HG03103 (cell line): ENCODE measurements around the gene IMPG2.
"Not testable (repeated sequence)": the region's sequence is repeated elsewhere in the genome, so short reads cannot be mapped to it uniquely, and the experiment has no call there.

Experiments used
- ATAC-seq: cut with Tn5 transposase; IDR thresholded peaks from one replicate; pipeline ENCODE4 v1.9.1; 2021; ENCODE audit warnings: low read depth; ENCODE audit not compliant: unreplicated experiment

Gene IMPG2

DNA sequence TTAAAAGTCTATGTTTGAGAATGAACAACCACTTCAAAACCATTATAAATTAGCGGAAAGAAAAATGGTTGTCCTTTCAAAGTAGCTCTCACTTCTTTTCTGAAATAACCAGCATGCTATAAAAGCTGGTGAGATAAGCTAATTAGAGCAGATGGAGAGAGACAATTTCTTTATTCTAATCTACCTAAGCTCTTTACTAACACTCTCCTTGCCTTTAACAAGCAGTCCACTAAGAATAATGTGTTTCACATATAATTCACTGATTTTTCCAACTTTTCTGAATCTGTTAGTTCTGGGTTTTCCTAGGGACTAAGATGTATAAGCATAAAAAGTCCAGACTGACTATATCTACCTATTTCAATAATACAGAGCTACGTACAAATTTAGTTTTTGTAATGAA lies at the start of gene IMPG2:
Gene IMPG2 (minus strand): TSS at position 101 of the 400 bp plus-strand sequence. CDS start 203 bp downstream, outside the sequence.
- no peak for ATAC-seq

DNA sequence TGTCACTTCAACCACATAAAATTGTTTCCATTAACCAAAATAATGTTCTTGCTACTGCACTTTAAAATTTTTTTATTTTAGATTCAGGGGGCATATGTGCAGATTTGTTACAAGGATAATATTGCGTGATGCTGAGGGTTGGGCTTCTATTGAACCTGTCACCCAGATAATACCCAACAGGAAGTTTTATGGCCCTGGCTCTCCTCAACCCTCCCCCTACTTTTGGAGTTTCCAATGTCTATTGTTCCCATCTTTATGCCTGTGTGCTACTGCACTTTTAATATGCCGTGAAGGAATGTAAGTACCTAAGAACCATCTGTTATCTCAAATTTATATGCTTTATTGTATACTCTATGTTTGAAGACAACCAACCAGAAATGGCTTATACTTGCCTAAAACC lies 42.0 kb upstream of the IMPG2 start:
- ATAC-seq: no peak

DNA sequence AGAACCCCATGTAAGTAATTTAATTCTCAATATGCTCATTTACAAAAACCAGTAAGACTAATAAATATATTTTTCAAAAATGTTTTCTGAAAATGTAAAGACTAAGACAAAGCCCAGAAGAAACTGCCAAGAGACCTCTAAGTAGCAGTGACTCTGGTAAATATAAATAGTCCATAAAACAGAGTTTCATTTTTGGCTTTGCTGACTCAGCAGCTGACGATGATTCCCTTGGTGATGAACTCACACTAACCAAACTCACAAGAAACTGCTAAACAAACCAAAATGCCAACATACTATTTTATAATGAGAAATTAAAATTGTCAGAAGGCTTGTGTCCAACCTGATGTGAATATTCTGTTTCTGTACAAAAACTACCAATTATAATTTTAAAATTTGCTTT lies 31.5 kb upstream of the IMPG2 start:
- ATAC-seq: no peak

DNA sequence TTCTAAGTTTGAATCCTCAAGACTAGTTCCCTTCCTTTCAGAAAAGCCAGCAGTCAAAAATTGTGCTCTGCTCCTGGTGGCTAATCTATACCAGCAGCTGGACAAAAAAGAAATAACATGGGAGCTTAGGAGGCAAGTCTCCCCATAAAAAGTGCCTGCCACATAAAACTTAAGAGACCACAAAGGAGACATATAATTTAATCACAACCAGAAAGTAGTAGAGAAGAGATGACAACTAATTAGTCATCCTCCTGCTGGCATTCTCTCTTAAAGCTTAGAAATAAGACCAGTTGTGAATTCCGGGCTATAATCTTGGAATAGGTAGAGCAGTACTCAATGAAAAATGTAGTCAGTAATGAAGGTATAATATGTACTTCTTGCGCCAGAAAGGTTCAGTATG lies 20.2 kb upstream of the IMPG2 start:
- no peak for ATAC-seq

DNA sequence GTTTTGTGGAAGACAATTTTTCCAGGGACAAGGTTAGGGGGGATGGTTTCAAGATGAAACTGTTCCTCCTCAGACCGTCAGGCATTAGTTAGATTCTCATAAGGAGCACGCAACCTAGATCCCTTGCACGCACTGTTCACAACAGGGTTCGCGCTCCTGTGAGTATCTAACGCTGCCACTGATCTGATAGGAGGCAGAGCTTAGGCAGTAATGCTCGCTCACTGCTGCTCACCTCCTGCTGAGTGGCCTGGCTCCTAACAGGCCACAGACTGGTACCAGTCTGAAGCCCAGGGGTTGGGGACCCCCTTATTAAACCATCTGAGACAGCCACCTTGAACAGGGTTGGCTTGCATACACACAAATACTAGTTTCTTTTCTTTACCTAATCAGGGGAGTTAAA lies 13.5 kb upstream of the IMPG2 start:
- ATAC-seq: no peak

DNA sequence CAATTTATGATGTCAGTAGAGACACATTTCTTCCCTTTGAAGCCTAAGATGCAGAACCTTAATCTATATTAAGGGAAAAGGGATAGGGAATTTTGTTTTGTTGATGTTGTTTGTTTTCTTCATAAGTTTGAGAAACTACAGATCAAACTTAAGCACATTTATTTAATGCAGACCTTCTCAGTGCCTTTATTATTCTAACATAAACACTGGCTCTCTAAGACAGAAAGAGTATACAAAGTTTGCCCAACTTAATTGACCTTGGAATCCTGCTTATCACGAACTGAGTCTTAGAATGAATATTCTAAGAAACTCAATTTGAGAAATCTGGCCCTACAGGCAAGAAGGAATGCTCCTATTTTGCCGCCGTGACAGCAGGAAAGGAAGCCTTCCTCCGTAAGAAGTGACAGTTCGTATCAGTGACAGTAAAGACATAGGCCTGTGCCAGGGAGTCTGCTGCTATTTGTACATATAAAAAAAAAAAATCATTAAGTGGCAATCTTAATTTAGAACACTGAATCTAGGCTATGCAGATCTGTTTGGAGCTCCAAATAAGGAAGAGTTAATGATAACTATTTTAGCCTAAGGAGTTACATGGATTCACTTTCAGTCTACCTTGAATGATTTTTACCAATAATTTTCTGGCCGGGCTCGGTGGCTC lies 8.8 kb upstream of the IMPG2 start:
- ATAC-seq: no peak

DNA sequence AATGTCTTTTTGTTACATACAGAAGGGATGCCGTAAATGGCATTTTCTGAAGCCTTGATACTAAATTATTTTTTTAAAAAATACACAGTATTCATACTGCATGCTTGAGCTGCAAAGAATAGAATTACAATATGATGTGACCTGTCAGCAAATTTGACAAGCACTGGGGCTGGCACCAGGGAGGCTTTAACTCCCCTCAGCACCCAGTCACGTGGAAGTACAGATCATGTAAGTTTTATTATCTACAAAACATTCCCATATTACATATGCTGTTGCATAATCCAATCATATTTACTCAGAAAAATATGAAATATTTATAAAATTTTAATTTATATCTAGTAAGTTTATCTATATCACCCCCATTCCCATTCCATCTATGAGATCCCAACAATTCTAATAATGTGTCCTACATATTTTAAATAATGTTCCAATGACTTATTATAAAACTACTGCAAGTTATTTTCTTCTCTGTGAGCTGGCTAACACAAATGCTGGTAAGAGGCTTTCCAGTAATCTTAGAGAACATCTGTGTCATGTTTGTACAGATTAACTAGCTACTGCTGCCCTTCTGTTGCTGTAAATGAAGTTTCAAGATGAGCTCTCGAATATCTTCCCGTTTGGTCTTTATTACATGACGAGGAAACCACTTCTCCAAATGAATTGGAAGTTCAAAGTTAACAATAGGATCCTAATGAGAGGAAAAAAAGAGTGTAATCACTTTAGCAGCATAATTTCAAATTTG lies 5.2 kb upstream of the IMPG2 start:
- no peak for ATAC-seq

DNA sequence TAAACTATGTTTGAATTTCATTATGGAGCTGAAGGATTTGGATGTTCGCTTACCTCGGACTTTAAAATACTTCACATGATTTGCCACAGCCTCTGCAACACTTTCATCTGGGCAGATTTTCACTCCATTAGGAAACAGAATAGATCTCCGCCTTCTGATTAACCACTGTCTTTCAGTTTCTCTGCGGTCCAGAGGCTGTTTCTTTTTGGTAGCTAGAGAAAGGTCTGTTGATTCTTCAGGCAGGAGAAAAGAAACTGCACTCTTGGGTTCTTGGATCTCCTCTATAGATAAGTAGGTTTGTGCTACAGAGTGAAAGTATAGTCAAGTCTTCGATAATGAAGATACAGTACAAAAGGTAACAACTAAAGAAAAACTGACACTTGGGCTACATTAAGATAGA lies 844 bp downstream of the IMPG2 start:
- ATAC-seq: no peak

DNA sequence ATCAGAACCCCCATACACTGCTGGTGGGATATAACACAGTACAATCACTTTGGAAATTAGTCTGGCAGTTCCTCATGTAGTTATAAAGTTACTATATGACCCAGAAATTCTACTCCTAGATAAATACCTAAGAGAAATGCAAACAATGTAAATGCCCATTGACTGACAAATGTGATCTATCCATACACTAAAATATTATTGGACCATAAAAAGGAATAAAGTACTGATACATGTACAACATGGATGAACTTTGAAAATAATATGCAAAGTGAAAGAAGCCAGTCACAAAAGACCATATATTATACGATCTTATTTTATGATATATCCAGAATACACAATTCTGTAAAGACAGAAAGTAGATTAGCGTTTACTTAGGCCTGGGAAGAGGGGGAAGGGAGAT lies 7.8 kb downstream of the IMPG2 start:
- ATAC-seq: no peak

DNA sequence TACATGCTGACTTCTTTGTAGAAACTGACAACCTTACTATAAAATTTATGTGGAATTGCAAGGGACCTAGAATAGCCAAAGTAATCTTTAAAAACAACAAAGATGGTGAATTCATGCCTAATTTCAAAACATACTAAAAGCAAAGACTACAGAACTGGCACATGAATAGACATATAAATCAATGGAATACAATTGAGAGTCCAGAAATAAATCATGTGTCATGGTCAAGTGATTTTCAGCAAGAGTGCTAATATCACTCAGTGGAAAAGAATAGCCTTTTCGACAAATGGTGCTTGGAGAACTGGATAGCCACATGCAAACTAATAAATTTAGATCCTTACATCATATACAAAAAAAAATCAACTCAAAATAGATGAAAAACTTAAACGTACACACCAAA lies 8.7 kb downstream of the IMPG2 start:
- ATAC-seq: no peak

DNA sequence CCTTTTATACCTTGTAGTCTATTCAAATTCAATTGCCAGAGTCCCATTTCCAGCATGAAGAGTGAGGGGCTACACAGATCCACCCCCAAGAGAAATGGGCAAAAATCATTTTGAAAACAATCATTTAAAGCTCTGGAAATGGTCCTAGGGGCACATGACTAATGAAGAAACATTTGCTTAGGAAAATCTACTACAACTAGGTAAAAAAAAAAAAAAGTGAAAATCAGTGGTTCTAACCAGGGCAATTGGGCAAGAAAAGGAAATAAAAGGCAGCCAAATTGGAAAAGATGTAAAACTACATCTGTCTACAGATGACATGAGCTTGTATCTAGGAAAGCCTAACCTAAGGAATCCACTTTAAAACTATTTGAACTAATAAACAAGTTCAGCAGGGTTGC lies 9.4 kb downstream of the IMPG2 start:
- no peak for ATAC-seq

DNA sequence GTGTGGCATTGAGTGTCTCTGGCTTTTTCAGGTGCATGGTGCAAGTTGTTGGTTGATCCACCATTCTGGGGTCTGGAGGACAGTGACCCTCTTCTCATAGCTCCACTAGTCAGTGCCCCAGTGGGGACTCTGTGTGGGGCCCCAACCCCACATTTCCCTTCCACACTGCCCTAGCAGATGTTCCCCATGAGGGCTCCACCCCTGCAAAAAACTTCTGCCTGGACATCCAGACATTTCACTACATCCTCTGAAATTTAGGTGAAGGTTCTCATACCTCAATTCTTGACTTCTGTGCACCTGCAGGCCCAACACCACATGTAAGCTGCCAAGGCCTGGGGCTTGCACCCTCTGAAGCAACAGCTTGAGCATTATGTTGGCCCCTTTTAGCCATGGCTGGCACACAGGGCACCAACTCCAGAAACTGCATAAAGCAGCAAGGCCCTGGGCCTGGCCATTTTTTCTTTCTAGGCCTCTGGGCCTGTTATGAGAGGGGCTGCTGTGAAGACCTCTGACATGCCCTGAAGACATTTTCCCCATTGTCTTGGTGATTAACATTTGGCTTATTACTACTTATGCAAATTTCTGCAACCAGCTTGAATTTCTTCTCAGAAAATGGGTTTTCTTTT lies 12.1 kb downstream of the IMPG2 start:
- not testable (repeated sequence) for ATAC-seq

DNA sequence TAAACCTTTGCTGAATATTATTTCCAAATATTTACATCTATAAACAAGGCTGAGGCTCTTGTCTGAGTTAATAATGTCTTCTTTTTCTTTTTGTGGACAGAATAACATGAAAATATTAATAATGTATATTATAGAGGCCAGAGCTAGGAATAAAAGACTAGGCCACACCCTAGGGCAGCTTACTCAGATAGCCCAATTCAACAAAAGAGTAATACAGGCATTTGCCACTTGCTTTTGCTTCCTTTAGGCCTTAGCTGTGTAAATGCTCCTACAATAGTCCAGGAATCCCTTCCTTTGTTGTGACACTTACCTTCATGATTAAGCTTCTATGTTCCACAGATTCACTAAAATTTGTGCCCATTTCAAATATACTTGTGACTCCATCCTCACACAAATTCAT lies 16.5 kb downstream of the IMPG2 start:
- ATAC-seq: no peak

DNA sequence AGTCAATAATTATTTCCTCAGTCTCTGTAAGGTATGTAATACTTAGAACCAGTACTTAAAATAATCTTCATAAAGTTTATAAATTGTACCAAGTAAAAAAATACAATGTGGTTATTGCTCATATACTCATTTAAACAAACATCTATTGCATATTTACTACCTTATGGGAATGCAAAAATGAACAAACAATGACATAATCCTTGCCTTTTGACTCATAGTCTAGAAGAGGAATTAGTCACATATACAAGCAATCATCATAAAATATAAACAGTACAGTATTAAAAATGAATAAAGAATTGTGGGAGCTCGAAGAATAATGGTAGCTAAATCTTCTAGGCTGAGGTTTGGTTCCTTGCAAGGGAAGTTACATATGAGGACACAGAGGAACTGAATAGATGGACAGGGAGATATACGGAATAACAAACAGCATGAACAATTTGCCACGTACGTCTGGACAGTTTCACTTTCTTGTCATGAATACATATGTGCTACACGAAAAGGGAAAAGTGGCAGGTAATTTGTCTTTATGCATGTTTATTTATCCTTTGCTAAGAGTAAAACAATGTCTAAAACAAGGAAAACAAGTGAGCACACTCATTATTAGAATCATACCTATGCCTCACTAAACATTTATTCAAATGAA lies 17.2 kb downstream of the IMPG2 start:
- ATAC-seq: no peak

DNA sequence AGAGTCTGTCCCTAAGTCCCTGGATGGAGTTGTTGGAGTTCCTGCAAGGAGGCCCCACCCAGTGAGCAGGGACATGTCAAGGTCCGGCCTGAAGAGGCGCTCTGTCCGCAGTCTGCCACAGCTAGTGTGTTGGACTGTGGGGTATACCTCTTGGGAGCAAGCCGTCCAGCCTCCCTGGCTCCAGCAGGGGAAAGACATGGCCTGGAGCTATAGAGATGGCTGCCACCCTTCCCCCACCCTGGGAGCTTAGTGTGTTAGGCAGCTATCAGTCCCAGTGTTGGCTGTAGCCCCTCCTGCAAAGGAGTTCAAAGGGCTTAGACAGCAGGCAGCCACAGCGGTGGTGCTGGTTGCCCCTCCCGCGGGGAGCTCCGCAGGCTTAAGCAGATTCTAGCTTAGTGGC lies 20.3 kb downstream of the IMPG2 start:
- no peak for ATAC-seq

DNA sequence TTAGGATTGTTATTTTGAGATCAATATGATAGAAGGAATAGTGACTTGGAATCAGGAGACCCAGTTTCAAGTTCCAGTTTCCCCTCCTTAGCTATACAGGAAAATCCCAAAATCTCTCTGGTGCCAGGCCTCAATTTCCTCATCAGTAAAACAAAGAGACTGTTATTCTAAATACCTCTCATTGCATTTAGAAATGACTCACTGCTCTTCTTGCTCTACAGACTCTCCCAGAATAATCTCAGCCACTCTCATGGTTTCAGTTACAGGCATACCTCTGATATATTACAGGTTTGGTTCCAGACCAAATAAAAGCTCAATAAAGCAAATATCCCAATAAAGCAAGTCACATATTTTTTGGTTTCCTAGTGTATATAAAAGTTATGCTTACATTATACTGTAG lies 28.3 kb downstream of the IMPG2 start:
- ATAC-seq: no peak

DNA sequence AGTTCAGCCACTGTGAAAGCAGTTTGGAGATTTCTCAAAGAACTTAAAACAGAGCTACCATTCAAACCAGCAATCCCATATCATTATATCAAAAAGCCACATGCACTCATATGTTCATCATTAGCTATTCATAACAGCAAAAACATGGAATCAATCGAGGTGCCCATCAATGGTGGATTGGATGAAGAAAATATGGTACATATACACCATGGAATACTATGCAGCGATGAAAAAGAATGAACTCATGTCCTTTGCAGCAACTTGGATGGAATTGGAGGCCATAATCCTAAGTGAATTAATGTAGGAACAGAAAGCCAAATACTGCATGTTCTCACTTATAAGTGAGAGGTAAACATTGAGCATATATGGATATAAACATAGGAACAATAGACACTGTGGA lies 32.1 kb downstream of the IMPG2 start:
- no peak for ATAC-seq

DNA sequence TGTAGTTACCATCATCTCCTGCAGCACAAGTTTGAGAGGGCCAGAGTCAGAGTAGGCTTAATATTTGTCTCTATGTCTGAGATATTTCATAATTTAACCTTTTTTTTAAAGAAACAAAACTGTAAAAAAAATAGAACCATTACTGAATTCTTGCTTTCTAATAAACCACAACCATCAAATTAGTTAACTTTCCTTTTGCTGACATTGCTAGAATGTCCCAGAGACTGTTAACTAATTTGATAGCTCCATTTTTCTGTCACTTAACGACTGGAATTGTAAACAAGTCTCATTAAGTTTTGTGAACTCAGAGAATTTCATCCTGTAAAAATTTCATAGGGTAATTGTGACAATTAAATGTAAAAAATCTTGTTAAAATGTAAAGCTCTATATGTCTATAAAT lies 35.6 kb downstream of the IMPG2 start:
- no peak for ATAC-seq

DNA sequence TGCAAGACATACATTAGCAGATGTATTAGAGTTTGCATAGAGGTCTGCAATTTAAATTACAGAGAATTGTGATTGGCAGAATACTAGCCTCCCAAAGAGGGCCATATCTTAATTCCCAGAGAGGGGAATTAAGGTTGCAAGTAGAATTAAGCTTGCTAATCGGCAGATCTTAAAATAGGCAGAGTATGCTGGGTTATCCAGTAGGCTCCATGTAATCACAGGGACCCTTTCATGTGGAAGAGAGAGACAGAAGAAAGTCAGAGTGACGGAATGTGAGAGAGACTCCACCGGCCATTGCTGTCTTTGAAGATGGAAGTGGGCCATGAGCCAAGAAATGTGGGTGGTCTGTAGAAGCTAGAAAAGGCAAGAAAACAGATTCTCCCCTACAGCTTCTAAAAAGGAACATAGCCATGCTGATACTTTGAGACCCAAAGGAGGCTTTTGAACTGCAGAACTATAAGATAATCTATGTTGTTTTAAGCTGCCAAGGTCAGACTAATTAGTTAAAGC lies 38.8 kb downstream of the IMPG2 start:
- ATAC-seq: no peak

DNA sequence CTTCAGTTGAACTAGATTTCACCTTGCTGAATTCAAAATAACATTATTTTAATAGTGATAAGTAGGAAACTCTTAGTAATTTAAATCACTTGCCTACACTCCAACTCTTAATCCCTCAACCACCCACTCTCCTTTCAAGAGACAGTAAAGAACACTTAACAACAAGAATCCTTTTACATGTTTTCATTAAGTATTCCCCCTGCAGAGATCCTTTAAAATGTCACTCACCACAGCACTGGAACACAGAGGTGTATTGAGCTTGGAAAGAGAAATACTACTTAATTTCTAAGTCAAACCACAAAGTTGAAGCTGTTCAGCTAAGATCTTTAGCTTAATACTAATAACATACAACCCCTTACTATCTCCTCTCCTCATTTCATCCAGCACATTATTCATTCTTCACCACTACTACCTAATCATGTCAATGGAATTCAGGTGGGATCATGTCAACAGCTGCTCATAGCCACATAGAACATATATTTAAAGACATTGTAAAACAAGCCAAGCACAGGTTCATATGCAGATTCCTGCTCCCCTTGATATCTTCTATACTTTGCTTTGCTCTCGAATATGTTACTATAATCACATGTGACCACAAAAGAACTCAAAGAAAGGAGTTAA lies 40.5 kb downstream of the IMPG2 start:
- no peak for ATAC-seq

DNA sequence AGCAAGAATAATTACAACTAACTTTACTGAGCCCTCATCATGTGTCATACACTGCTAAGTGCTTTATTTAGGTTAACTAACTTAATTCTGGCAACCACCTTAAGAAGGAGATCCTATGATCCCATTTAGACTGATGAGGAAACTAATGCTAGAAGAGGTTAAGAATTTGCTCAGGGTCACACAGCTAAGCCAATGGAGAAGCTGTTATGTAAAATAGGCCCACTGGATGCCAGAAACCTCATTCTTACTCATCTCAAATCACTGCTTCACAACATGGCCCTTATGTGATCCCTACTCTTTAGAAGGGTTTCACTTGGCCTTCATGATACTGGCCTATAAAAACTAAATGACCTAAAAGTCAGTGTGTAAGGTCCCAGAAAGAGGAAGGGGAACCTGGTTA lies 41.2 kb downstream of the IMPG2 start:
- no peak for ATAC-seq
